GM19351 (cell line): ENCODE measurements around the gene FKBP4.

Source experiments
- ATAC-seq: cut with Tn5 transposase; IDR thresholded peaks from one replicate; pipeline ENCODE4 v1.9.1; 2021; ENCODE audit warnings: mild to moderate bottlenecking, moderate library complexity; ENCODE audit not compliant: unreplicated experiment

FKBP4 gene

GRCh38 chr12:2842948-2843347 is 48.2 kb downstream of the FKBP4 start:
- no peak for ATAC-seq

- ATAC-seq = no peak
These were observed 50.0 kb downstream of the FKBP4 start for GRCh38 chr12:2844786-2845185.

- no peak for ATAC-seq
These were observed 50.5 kb downstream of the FKBP4 start for GRCh38 chr12:2845280-2845679.

GRCh38 chr12:2851931-2852330 is 57.2 kb downstream of the FKBP4 start:
- no peak for ATAC-seq

DNA sequence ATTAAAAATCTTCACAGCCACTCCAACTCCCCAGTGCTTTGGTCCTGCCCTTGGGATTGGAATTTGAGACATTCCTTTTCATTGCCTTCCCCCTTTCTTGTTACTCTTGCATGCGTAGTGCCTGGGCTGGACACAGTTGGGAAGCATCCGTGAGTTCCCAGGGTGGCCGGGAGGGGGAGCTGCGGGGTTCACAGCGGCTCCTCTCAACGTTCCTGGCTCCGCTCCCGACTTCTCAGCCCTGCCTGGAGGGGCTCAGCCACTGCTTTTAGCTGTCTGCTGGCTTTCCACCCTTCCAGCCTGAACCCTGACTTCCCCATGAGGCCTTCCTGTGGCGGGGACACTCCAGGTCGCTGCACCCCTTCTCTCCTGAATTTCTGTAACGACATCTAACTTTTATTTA is 58.9 kb downstream of the FKBP4 start:
- ATAC-seq = no peak
